Transverse colon (tissue), 4 donors: ENCODE data around the gene ARHGAP20. TPM values are rescaled to one million over a fixed set of nuclear protein-coding genes. Genes with fewer than 3 reads are reported as not detected.

Experiments
- DNase-seq: peaks from one replicate; pipeline ENCODE4 v3.0.0-alpha.2; 2019
- H3K27ac ChIP-seq, 4 donors: fragments of 200-600 bp; sonication (generic); 2 replicates each; pipeline ENCODE4 v1.5.1; 2016 to 2018; ENCODE audit warnings: inconsistent platforms in 4 of 4
- H3K27me3 ChIP-seq: fragments of 200-600 bp; sonication (generic); 2 replicates; pipeline ENCODE4 v1.5.1; 2017; ENCODE audit warnings: inconsistent platforms
- H3K36me3 ChIP-seq, 4 donors: fragments of 200-600 bp; sonication (generic); 2 replicates each; pipeline ENCODE4 v1.5.1; 2017 to 2019; ENCODE audit warnings: inconsistent platforms in 4 of 4
- H3K4me1 ChIP-seq, 4 donors: fragments of 200-600 bp; sonication (generic); 2 replicates each; pipeline ENCODE4 v1.5.1; 2017 to 2020; ENCODE audit warnings: inconsistent platforms in 4 of 4
- H3K4me3 ChIP-seq, 4 donors: fragments of 200-600 bp; sonication (generic); 1 replicate in 1 of 4; 2 replicates in 3 of 4; pipeline versions ENCODE4 v1.5.1 to v1.6.1; 2017 to 2019; ENCODE audit warnings: inconsistent platforms in 4 of 4
- H3K9me3 ChIP-seq, 2 donors: fragments of 200-600 bp; sonication (generic); 2 replicates each; pipeline ENCODE4 v1.5.1; 2017 to 2019; ENCODE audit warnings: inconsistent platforms in 2 of 2
- EP300 ChIP-seq: sonication (generic); formaldehyde crosslinking; IDR thresholded peaks from one replicate; pipeline ENCODE4 v1.6.1; 2017; ENCODE audit warnings: antibody characterized with exemption, low read depth
- POLR2A ChIP-seq: fragments of 450-650 bp; IDR thresholded peaks from one replicate; pipeline ENCODE4 v1.6.1; 2016; ENCODE audit warnings: antibody characterized with exemption, mild to moderate bottlenecking, moderate library complexity
- POLR2AphosphoS5 ChIP-seq, 3 donors: sonication (generic); formaldehyde crosslinking; IDR thresholded peaks; one replicate each; pipeline ENCODE4 v1.6.1; 2016; ENCODE audit warnings: antibody characterized with exemption in 3 of 3
- WGBS, 2 donors: methylation state at CpG; one replicate each; pipeline ENCODE4 v1.1.5; 2018; ENCODE audit warnings: low coverage in 1 of 2; 5-methylcytosine and 5-hydroxymethylcytosine counted together
- in situ Hi-C, 4 donors: fragments of 200-750 bp; cut with MboI; loops; one replicate each; pipeline versions ENCODE4 v1.15.0 to v1.15.1; 2017; ENCODE audit warnings: low sequenced_read_pairs in 3 of 4, low pct_ligation_motif_present in 1 of 4, low pct_unique_long_range_greater_than_20kb in 1 of 4
- intact Hi-C: fragments of 100-400 bp; cut with DNase I; formaldehyde crosslinking; loops from one replicate; pipeline ENCODE4 v1.15.1; 2023; ENCODE audit warnings: low total_unique reads
- total RNA-seq, 4 donors: library from RNA; depleted of rRNA; stranded (reverse); fragments of >200 nt; gene quantifications; one replicate each; pipeline ENCODE4 v1.1.0, GENCODE V29; 2016
- TF ChIP-seq, protein P1 (sequence below), 5 experiments: fragments of 200-600 bp in 3 of 5; fragments of 450-650 bp in 2 of 5; sonication (generic) in 3 of 5; IDR thresholded peaks; 1 replicate in 2 of 5; 2 replicates in 3 of 5; pipeline ENCODE4 v1.5.1; 2016 to 2017; ENCODE audit warnings: antibody characterized with exemption in 5 of 5, inconsistent platforms in 3 of 5, mild to moderate bottlenecking in 2 of 5, moderate library complexity in 1 of 5

ARHGAP20 gene
- total RNA-seq, 4 donors from 2014 or later: 2.5 to 4.9 (median 3.1) TPM

DNA sequence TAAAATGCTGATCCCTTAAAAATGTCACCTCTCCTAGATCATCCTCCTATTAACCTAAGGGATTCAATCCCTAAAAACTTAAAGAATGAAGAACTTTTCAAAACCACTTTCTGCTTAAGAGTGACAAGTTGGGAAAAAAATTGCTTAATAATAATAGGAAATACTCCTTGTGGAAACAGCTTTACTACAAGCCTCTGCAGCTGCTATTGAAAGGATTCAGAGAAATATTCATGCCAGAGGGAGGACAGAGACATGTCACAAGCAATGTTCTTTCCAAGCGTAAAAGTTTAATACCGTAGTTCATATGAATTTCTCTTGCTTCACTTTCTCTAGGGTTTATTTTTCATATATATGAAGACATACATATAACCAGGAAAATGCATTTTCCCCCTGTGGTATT is 98.2 kb downstream of the ARHGAP20 start:
- no peaks in the 10 kb centered on the region for H3K9me3 ChIP-seq
- H3K4me3 ChIP-seq: no peak overlapping the region
- TF ChIP-seq POLR2AphosphoS5 (IDR thresholded peaks at IDR 0.05): no peak
- TF ChIP-seq POLR2A: no peak
- TF ChIP-seq, protein P1, sequence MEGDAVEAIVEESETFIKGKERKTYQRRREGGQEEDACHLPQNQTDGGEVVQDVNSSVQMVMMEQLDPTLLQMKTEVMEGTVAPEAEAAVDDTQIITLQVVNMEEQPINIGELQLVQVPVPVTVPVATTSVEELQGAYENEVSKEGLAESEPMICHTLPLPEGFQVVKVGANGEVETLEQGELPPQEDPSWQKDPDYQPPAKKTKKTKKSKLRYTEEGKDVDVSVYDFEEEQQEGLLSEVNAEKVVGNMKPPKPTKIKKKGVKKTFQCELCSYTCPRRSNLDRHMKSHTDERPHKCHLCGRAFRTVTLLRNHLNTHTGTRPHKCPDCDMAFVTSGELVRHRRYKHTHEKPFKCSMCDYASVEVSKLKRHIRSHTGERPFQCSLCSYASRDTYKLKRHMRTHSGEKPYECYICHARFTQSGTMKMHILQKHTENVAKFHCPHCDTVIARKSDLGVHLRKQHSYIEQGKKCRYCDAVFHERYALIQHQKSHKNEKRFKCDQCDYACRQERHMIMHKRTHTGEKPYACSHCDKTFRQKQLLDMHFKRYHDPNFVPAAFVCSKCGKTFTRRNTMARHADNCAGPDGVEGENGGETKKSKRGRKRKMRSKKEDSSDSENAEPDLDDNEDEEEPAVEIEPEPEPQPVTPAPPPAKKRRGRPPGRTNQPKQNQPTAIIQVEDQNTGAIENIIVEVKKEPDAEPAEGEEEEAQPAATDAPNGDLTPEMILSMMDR (IDR thresholded peaks at IDR 0.05): no peak
- no peak overlapping the region for H3K27ac ChIP-seq
- DNase-seq: no peak
- WGBS, 2 donors: 86 to 100% methylated on average over 2 of the region's 2 CpGs
- H3K4me1 ChIP-seq: no peaks in the 10 kb centered on the region
- no peaks in the 10 kb centered on the region for H3K36me3 ChIP-seq
- intact Hi-C loops: no loop called here
- in situ Hi-C loops: no loop called here
- H3K27me3 ChIP-seq: no peaks in the 10 kb centered on the region

DNA sequence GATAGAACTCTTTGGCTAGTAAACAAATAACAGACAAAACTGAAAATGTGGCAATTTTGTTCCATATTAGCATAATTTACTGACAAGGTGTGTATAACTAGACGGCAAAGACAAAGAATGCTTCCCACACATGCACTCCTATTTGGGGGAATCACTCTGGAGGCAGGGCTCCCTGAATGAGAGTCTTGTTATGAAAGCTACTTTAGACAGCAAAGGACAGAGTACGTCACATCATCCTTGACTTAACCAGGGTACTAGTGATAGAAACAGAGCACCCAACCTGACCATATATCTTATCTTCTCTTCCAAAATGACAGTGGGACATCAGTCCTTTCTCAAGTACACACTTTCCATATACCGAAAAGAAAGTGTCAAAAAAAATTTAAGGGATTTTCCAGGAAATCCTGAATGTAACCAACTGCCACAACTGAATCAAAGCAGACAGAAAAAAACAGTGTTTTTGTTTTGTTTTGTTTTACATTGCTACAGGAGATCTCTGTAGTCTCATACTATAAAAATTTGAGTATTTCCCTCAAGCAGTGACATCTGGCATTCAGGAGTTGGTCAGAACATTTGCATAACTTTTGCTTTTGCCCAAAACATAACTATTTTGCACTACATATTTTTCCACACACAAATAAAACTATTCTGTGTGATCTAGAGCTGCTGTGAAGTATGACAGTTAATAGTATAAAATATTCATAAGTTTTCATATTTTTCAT is 98.9 kb downstream of the ARHGAP20 start:
- 68 to 76% methylated on average over 2 to 3 of the region's 3 CpGs for WGBS, 2 donors
- no peak for TF ChIP-seq EP300
- TF ChIP-seq, protein P1 (IDR thresholded peaks at IDR 0.05): no peak
- TF ChIP-seq POLR2A: no peak
- TF ChIP-seq POLR2AphosphoS5 (IDR thresholded peaks at IDR 0.05): no peak
- in situ Hi-C loops: no loop called here
- H3K36me3 ChIP-seq: no peaks in the 10 kb centered on the region
- no peak for DNase-seq
- no peak overlapping the region for H3K27ac ChIP-seq
- H3K4me1 ChIP-seq: no peaks in the 10 kb centered on the region
- no peaks in the 10 kb centered on the region for H3K27me3 ChIP-seq
- intact Hi-C loops: no loop called here
- no peak overlapping the region for H3K4me3 ChIP-seq
- no peaks in the 10 kb centered on the region for H3K9me3 ChIP-seq

DNA sequence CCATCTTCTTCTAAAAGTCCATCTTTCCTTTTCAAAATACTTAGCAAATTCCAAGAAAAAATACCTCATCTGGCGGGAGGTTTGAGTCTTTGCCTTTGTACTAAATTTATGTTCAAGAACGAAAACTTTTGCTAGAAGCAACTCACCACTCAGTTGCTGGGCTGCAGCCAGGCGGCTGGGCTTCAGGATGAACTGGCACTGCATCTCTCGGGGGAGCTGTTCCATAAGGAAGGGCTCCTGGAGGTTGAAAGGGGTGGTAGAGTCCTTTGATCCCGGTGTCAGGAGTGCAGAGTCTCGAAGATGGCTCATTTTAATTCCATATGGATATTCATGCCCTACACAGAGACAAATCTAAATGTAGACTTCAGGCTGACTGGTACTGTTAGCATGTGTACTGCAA is 105.8 kb downstream of the ARHGAP20 start:
- intact Hi-C loops (no loop called here), in situ Hi-C loops (no loop called here)
- Histone ChIP-seq H3K27ac (no peak overlapping the region), H3K9me3 (no peaks in the 10 kb centered on the region), H3K4me1 (no peaks in the 10 kb centered on the region), H3K4me3 (no peak overlapping the region), H3K36me3 (no peaks in the 10 kb centered on the region), H3K27me3 (no peaks in the 10 kb centered on the region)
- DNase-seq: no peak
- TF ChIP-seq POLR2AphosphoS5 (IDR thresholded peaks at IDR 0.05): no peak
- TF ChIP-seq, protein P1 (IDR thresholded peaks at IDR 0.05): no peak
- TF ChIP-seq POLR2A: no peak
- TF ChIP-seq EP300: no peak
- whole genome bisulfite sequencing, 2 donors: 54 to 62% methylated on average over 3 to 6 of the region's 6 CpGs

DNA sequence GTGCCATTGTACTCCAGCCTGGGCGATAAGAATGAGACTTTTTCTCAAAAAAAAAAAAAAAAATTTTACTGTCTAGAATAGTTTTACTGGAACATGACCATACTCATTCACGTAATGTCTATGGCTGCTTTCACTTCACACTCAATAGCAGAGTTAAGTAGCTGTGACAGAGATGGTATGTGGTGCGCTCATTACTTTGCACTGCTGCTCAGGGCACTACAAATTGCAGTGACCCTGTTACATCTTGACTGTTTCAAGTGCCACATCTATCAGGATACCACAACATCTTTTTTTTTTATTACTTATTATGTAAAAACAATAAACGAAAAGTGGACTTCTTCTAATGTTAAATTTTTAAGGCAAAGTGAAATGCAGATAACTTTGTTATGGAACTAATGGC is 110.3 kb downstream of the ARHGAP20 start:
- intact Hi-C loops (no loop called here), in situ Hi-C loops (no loop called here)
- no peaks in the 10 kb centered on the region for H3K9me3 ChIP-seq
- TF ChIP-seq POLR2A (no peak), POLR2AphosphoS5 (IDR thresholded peaks at IDR 0.05) (no peak), EP300 (no peak)
- TF ChIP-seq, protein P1 (IDR thresholded peaks at IDR 0.05): no peak
- no peaks in the 10 kb centered on the region for H3K36me3 ChIP-seq
- no peak for DNase-seq
- H3K27ac ChIP-seq: no peak overlapping the region
- H3K4me3 ChIP-seq: no peak overlapping the region
- 87 to 88% methylated on average over 3 to 4 of the region's 4 CpGs for WGBS, 2 donors
- H3K27me3 ChIP-seq: no peaks in the 10 kb centered on the region
- H3K4me1 ChIP-seq: no peaks in the 10 kb centered on the region
